NCI-H345 (cell line): Measurements from ENCODE around the gene RELL2.
A peak's percentile ranks its signal among the peaks of the same experiment; 100 is the strongest.
"Not testable (repeated sequence)": the region's sequence is repeated elsewhere in the genome, so short reads cannot be mapped to it uniquely, and the experiment has no call there.

ENCODE experiments used
- DNase-seq: peaks from one replicate; lab custom pipeline; 2025; lab: John Stamatoyannopoulos, UW

RELL2 gene

GRCh38 chr5:141636413-141637122 is at the start of gene RELL2, which contains the start of gene HDAC3:
RELL2 (plus strand) TSS chr5:141636997; CDS start chr5:141638226, 1,229 bp downstream.
HDAC3 (minus strand) TSS chr5:141636849; CDS start chr5:141636790, 59 bp downstream.
- peak; percentile 94 for DNase-seq

- DNase-seq = no peak
Measured at GRCh38 chr5:141590127-141590526, 46.7 kb upstream of the RELL2 start.

GRCh38 chr5:141596867-141597266 is 39.9 kb upstream of the RELL2 start:
- DNase-seq = no peak

GRCh38 chr5:141597394-141597793 is 39.4 kb upstream of the RELL2 start:
- DNase-seq = no peak

GRCh38 chr5:141597814-141598213 is 39.0 kb upstream of the RELL2 start:
- DNase-seq = no peak

- no peak for DNase-seq
Measured at GRCh38 chr5:141598391-141599345, 38.1 kb upstream of the RELL2 start.

- DNase-seq = no peak
Measured at GRCh38 chr5:141602606-141603005, 34.2 kb upstream of the RELL2 start.

- DNase-seq = no peak
Measured at GRCh38 chr5:141603923-141604717, 32.7 kb upstream of the RELL2 start.

GRCh38 chr5:141605523-141606277 is 31.1 kb upstream of the RELL2 start:
- DNase-seq = no peak

- DNase-seq = no peak
Measured at GRCh38 chr5:141608046-141608445, 28.8 kb upstream of the RELL2 start.

- DNase-seq = no peak
Measured at GRCh38 chr5:141608557-141608956, 28.2 kb upstream of the RELL2 start.

- DNase-seq = no peak
Measured at GRCh38 chr5:141609044-141609443, 27.8 kb upstream of the RELL2 start.

GRCh38 chr5:141609921-141610320 is 26.9 kb upstream of the RELL2 start:
- DNase-seq = not testable (repeated sequence)

- DNase-seq = no peak
Measured at GRCh38 chr5:141611289-141611688, 25.5 kb upstream of the RELL2 start.

GRCh38 chr5:141613344-141613743 is 23.5 kb upstream of the RELL2 start:
- DNase-seq = no peak

GRCh38 chr5:141615991-141616720 is 20.6 kb upstream of the RELL2 start:
- DNase-seq = no peak

GRCh38 chr5:141617128-141617527 is 19.7 kb upstream of the RELL2 start:
- no peak for DNase-seq

- DNase-seq = no peak
Measured at GRCh38 chr5:141617682-141618029, 19.1 kb upstream of the RELL2 start.

- DNase-seq = peak; percentile 66
Measured at GRCh38 chr5:141618030-141618803, 18.6 kb upstream of the RELL2 start.
